H7 (cell line): ENCODE measurements around the gene SCP2D1. TPM values are rescaled to one million over a fixed set of nuclear protein-coding genes. Genes with fewer than 3 reads are reported as not detected.

Experiments used
- DNase-seq: peaks from one replicate; pipeline ENCODE4 v3.0.0; 2012
- H3K27me3 ChIP-seq: 2 replicates; pipeline ENCODE4 v1.6.0; 2011; ENCODE audit warnings: mild to moderate bottlenecking, low read length; ENCODE audit not compliant: control insufficient read depth, insufficient read depth
- H3K36me3 ChIP-seq: replicated peaks from 2 replicates; pipeline ENCODE4 v1.5.1; 2011; ENCODE audit warnings: low read length; ENCODE audit not compliant: control insufficient read depth, insufficient read depth
- H3K4me3 ChIP-seq: 2 replicates; pipeline ENCODE4 v1.5.1; 2011; ENCODE audit warnings: low read depth, mild to moderate bottlenecking, control low read depth, low read length, moderate library complexity; ENCODE audit not compliant: insufficient read depth
- total RNA-seq: library from RNA; depleted of rRNA; stranded (reverse); fragments of >200 nt; shearing (Covaris generic); gene quantifications from 2 replicates; pipeline ENCODE4 v1.2.3, GENCODE V29; 2014

Gene SCP2D1
- total RNA-seq, 1 experiment from 2014 or later, result not detected

DNA sequence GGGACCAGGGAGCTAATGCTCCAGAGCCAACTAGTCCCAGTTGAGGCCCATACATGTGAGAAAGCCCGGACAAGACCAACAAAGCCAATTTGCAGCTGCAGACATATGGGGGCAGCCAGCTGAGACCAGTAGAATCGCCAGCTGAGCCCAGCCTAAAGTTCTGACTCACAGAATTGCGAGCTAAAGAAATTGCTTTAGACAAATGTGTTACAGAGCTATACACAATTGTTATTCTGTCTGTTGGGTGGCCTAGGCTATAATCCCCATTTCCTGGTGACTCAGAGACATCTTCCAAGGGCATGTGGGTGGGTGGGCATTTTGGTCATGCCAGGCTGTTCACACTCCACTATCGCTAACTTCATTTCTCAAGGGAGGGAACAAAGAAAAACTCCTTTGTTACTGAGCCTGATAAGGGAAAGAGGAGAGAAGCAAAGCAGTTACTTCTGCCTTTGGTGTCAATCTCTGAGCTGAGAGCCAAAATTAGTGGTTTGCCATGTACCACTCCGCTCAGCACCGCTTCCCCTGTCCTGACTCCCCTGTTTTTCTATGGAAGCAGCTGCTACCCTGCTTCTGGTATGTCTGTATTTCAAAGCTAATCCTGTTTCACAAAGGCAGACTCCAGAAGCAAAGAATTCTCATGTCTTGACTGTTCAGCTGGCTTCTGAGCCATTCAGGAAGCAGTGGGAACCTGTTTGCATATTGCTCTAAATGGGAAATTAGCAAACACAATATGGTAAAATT is 26.1 kb downstream of the SCP2D1 start:
- no peaks in the 10 kb centered on the region for H3K27me3 ChIP-seq

DNA sequence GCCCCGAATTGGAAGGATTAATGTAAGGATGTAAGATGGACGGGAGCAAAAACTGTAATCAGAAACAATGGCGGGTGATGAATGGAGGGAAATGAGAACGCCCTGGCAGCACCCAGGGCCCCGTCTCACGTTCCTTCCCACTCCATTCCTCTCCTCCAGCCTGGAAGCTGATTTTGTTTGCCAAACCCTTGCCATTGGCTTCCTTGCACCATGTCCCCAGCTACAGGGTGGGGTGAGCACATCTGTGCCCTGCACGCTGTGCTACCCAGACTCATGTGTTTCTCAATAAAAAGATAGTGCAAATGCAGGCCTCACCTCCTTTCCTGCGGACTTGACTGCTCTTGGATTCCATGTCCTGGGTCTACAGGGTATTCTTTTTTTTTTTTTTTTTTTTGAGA is 26.7 kb downstream of the SCP2D1 start:
- Histone ChIP-seq H3K36me3 (no peaks in the 10 kb centered on the region), H3K4me3 (no peak overlapping the region), H3K27me3 (no peaks in the 10 kb centered on the region)
- no peak for DNase-seq

More for the DNA sequence above, 26.1 kb downstream of the SCP2D1 start:
- Histone ChIP-seq H3K4me3 (no peak overlapping the region), H3K36me3 (no peaks in the 10 kb centered on the region)
- DNase-seq, result no peak

DNA sequence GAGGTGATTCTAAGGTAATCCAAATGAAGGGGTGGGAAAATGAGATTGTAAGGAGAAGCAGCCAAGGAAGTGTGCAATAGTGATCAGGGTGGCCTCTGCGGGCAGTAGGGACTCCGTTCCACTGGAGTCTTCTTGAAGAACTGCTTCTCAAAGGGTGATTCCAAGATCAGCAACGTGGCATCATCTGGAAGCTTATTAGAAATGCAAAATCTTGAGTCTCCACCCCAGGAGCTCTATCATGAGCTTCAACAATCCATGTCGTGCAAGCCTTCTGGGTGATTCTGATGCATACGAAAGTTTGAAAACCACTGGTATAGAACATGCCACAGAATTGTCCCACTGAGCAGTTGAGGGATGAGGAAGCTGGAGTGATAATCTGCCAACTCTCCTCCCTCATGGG is 31.4 kb downstream of the SCP2D1 start:
- no peaks in the 10 kb centered on the region for H3K27me3 ChIP-seq
- no peak overlapping the region for H3K4me3 ChIP-seq
- H3K36me3 ChIP-seq, result no peaks in the 10 kb centered on the region
- DNase-seq, result no peak

DNA sequence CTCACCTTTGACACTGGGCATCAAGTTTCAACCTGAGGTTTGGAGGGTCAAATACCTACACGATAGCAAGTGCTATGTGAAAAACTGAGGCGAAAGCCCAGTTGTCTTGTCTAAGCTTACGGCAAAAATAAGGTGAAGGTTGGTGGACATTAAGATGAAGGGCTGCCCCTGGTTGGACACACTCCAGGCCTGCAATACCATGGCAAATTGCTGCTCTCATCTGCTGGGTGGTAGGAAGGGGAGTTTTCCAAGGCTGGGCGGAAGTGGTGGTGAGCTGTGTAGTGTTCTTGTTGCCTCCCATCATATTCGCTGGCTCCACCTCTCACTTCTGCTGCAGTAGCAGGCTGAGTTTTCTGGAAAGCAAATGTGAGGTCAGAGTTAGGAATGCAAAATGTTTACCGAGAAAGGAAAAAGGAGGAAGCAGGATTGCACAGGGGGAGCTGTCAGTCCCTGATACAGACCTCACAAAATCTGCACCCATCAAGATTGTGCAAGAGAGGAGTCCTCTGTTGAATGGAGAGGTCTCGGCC is 33.7 kb downstream of the SCP2D1 start:
- DNase-seq, result no peak
- H3K27me3 ChIP-seq, result no peaks in the 10 kb centered on the region
- no peaks in the 10 kb centered on the region for H3K36me3 ChIP-seq
- H3K4me3 ChIP-seq, result no peak overlapping the region

DNA sequence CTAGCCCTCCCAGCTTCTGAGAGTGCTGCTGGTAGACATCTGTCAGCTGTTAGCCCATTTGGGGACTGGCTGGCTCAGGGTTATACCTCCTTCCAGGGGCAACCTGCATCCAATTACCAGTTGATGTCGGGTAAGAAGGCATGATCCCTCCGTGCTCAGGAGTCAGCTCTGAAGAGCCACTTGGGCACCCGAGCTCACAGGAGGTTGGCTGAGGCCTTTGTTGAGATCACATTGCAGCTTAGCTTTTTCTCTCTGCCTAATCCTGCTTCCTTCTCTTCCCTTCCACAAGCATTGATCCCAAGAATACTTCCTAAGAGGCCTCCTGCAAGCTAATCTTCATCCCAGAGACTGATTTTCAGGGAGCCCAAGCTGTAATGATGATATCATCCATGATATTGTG is 35.5 kb downstream of the SCP2D1 start:
- DNase-seq, result no peak
- no peaks in the 10 kb centered on the region for H3K27me3 ChIP-seq
- H3K36me3 ChIP-seq, result no peaks in the 10 kb centered on the region
- no peak overlapping the region for H3K4me3 ChIP-seq

DNA sequence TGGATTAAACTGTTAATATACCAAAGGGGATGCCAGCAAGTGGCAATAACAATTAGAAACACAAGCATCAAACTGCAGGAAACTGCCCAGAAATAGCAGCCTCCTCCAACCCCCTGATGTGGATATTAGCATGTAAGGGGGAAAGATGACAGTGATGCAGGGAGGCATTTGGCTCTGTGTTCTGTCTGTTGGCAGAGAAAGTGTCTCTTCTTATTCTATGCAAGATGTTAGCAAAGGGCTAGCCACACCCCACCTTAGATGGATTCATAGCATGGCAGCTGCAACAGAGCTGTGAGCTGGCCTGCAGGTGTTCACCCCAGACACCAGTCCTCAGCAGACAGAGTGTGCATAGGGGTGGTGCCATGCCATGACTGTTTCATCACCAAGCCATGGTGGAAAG is 38.0 kb downstream of the SCP2D1 start:
- no peaks in the 10 kb centered on the region for H3K36me3 ChIP-seq
- DNase-seq, result no peak
- no peaks in the 10 kb centered on the region; the same call in 1 of the 2 replicates for H3K27me3 ChIP-seq
- H3K4me3 ChIP-seq, result no peak overlapping the region

DNA sequence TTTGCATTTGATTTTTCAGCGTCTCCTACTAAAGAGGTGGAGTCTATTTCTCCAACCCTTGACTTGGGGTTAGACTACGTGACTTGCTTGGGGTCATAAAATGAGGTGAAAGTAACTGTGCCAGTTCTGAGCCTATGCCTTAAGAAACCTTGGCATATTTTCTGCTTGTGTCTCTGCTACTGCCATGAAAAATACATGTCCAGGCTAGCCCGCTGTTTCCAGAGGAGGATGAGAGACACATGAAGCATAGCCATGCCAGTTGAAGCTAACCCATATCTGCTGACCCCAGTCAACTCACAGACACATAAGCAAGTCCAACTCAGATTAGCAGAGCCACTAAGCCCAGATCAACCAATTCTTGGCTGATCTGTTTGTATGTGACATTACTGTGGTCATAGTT is 38.7 kb downstream of the SCP2D1 start:
- no peak for DNase-seq
- Histone ChIP-seq H3K36me3 (no peaks in the 10 kb centered on the region), H3K4me3 (no peak overlapping the region), H3K27me3 (no peaks in the 10 kb centered on the region; the same call in 1 of the 2 replicates)

DNA sequence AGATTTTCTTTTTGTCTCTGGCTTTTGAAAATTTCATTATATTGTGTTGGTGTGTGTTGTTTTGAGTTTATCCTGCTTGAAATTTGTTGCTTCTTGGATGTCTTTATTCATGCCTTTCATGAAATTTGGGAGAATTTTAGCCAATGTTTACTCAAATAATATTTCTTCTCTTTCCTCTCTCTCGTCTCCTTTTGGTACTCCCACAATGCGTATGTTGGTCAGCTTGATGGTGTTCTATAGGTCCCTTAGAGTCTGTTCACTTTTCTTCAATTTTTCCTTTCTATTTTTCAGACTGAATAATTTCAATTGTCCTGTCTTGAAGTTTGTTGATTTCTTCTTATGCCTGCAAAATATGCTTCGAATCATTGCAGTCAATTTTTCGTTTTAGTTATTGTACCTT is 39.6 kb downstream of the SCP2D1 start:
- Histone ChIP-seq H3K27me3 (peaks cover 2% of the 10 kb centered on the region; the same call in 1 of the 2 replicates), H3K4me3 (no peak overlapping the region), H3K36me3 (no peaks in the 10 kb centered on the region)
- DNase-seq, result no peak

DNA sequence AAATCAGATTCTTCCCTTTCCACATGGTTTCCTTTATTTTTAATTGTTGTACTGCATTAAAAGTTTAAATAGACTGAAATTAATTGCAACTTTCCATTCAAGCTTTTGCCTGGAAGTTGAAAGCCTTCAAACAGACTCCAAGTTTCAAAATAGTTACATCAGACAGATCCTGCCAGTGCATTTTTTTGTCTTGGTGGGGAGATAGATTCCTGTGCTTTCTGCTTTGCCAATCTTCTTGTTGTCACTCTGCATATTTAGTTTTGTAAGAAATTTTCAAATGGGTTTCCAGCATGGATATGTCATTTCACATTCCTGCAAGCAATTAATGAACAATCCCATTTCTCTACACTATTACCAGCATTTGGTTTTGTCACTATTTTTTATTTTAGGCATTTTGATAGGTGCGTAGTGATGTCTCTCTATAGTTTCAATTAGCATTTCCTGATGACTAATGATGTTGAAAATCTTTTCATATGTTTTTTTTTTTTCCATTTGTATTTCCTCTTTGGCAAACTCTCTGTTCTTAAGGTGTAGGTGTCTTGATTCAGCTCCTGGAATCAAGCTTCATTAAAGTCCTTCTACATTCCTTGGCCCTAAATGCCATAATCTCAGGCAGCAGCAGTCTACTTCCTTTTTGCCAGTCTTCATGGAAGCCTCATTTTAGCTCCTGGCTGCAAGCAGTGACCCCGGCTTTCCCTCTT is 40.5 kb downstream of the SCP2D1 start:
- H3K4me3 ChIP-seq, result no peak overlapping the region
- DNase-seq, result no peak
- peaks cover 2% of the 10 kb centered on the region; the same call in 1 of the 2 replicates for H3K27me3 ChIP-seq
- no peaks in the 10 kb centered on the region for H3K36me3 ChIP-seq

DNA sequence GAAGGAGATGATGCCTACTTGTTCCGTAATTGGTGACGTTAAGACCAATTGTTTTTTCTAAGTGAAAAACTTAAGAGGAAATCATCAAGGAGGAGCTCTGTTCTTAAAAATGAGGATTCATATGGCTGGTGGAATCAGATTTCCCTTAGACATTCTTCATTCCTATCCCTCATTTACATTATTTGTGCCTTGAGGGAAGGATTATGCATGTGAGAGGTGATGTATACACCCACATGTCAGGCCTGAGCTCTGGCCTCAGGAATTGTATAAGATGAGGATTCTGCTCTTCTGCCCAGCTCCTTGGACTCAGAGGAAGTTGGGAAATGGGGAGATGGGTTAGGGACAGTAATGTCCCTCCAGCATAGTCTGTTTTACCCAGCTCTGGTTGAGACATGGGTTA is 42.3 kb downstream of the SCP2D1 start:
- no peak overlapping the region for H3K4me3 ChIP-seq
- H3K36me3 ChIP-seq, result no peaks in the 10 kb centered on the region
- peaks cover 2% of the 10 kb centered on the region; the same call in 1 of the 2 replicates for H3K27me3 ChIP-seq
- DNase-seq, result no peak

DNA sequence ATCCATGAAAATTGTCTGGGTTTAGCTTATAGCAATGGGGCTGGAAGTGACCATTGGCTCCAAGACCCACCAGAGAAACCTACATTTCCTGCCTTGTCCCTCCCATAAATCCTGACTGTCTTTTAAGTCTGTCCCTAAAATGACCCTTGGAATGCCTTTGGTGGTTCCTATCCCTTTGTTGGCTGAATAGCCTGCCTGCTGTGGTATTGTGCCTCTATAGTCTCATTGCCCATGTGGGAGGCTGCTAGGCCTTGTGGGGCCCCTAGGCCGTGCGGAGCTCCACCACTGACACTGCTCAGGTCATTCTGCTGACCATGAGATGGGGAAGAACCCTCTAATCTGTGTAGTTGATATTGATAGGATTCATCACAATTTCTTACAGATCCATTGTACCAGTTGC is 43.3 kb downstream of the SCP2D1 start:
- no peak overlapping the region for H3K4me3 ChIP-seq
- H3K27me3 ChIP-seq, result peaks cover 2% of the 10 kb centered on the region; the same call in 1 of the 2 replicates
- H3K36me3 ChIP-seq, result no peaks in the 10 kb centered on the region
- peak; percentile 51 for DNase-seq

DNA sequence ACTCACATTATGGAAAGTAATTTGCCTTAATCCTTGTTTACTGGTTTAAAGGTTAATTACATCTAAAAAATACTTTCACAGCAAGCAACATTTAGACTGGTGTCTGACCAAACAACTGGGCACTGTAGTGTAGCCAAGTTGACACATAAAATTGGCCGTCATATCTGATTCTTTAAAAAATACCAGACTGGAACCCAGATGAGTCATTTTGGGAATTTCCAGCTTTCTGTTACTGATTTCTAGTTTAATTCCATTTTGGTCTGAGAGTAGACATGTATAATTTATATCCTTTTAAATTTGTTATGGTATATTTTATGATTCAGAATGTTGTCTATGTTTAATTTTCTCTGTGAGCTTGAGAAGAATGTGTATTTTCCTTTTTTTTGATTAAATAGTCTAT is 44.1 kb downstream of the SCP2D1 start:
- Histone ChIP-seq H3K27me3 (peaks cover 2% of the 10 kb centered on the region; the same call in 1 of the 2 replicates), H3K36me3 (no peaks in the 10 kb centered on the region), H3K4me3 (no peak overlapping the region)
- DNase-seq, result no peak

DNA sequence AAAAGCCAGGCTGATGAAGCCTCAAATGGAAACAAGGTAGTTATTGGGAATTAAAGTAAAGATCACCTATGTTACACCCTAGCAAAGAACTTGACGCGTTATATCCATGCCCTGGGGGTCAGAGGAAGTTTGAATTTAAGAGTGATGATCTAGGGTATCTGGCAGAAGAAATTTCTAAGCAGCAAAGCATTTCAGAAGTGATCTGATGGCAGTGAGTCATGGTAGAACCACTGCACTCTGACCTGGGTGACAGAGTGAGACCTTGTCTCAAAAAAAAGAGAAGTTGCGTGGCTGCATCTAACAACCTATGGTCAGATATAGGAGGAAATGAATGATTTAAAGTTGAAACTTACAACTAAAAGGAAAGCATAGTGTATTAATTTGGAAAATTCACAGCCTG is 45.2 kb downstream of the SCP2D1 start:
- DNase-seq, result no peak
- Histone ChIP-seq H3K27me3 (peaks cover 2% of the 10 kb centered on the region; the same call in 1 of the 2 replicates), H3K36me3 (no peaks in the 10 kb centered on the region), H3K4me3 (no peak overlapping the region)
